Measurements from ENCODE around the gene MMEL1. TPM values are rescaled to one million over a fixed set of nuclear protein-coding genes. Genes with fewer than 3 reads are reported as not detected.
"Not testable (repeated sequence)": the region's sequence is repeated elsewhere in the genome, so short reads cannot be mapped to it uniquely, and the experiment has no call there.

MMEL1 gene
- total RNA-seq, 1 experiment from 2014 or later, result not detected

GRCh38 chr1:2580691-2581090, 52.1 kb downstream of the MMEL1 start:
- intact Hi-C loops (cut with micrococcal nuclease), result no loop called here
- no peaks in the 10 kb centered on the region for H3K9me3 ChIP-seq (ENCODE audit: low read length)
- no peak overlapping the region for H2AFZ ChIP-seq (ENCODE audit: low read length)
- DNase-seq (no peak), ATAC-seq (no peak)
- H3F3A ChIP-seq (ENCODE audit: low read length, unreplicated experiment), result no peaks in the 10 kb centered on the region
- H3K36me3 ChIP-seq (ENCODE audit: low read depth, low read length), result no peaks in the 10 kb centered on the region
- H3K9me2 ChIP-seq (replicated peaks; ENCODE audit: low read length), result no peaks in the 10 kb centered on the region
- ChIA-PET POLR2A (ENCODE audit: unreplicated experiment) (no interaction called here), CTCF (no interaction called here)
- TF ChIP-seq EZH2phosphoT487 (IDR thresholded peaks at IDR 0.05; ENCODE audit: borderline replicate concordance, low read length) (no peak), EZH2 (IDR thresholded peaks at IDR 0.05; ENCODE audit: low read length, unreplicated experiment) (no peak)
- TF ChIP-seq, protein P1, sequence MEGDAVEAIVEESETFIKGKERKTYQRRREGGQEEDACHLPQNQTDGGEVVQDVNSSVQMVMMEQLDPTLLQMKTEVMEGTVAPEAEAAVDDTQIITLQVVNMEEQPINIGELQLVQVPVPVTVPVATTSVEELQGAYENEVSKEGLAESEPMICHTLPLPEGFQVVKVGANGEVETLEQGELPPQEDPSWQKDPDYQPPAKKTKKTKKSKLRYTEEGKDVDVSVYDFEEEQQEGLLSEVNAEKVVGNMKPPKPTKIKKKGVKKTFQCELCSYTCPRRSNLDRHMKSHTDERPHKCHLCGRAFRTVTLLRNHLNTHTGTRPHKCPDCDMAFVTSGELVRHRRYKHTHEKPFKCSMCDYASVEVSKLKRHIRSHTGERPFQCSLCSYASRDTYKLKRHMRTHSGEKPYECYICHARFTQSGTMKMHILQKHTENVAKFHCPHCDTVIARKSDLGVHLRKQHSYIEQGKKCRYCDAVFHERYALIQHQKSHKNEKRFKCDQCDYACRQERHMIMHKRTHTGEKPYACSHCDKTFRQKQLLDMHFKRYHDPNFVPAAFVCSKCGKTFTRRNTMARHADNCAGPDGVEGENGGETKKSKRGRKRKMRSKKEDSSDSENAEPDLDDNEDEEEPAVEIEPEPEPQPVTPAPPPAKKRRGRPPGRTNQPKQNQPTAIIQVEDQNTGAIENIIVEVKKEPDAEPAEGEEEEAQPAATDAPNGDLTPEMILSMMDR (conservative IDR thresholded peaks at IDR 0.05; ENCODE audit: low read depth, low read length), result no peak
- H3K4me2 ChIP-seq (ENCODE audit: low read length), result no peak overlapping the region
- peaks cover 4% of the 10 kb centered on the region; the same call in 1 of the 2 replicates for H3K79me2 ChIP-seq (ENCODE audit: low read length)
- no peaks in the 10 kb centered on the region for H3K27me3 ChIP-seq (ENCODE audit: low read length)
- H3K9ac ChIP-seq (ENCODE audit: low read length), result no peak overlapping the region
- no peak overlapping the region for H3K27ac ChIP-seq (ENCODE audit: low read length)
- BruUV-seq (replicated peaks), result no TSS peak
- no peaks in the 10 kb centered on the region for H4K20me1 ChIP-seq (ENCODE audit: low read length)
- peaks cover 6% of the 10 kb centered on the region for H3K4me1 ChIP-seq (ENCODE audit: insufficient read depth, low read length)
- no peak overlapping the region for H3K4me3 ChIP-seq (ENCODE audit: low read length)

GRCh38 chr1:2578758-2579118, 54.1 kb downstream of the MMEL1 start:
- no peak for ATAC-seq
- no peaks in the 10 kb centered on the region for H4K20me1 ChIP-seq (ENCODE audit: low read length)
- H2AFZ ChIP-seq (ENCODE audit: low read length), result no peak overlapping the region
- no peak overlapping the region for H3K27ac ChIP-seq (ENCODE audit: low read length)
- no peaks in the 10 kb centered on the region for H3K36me3 ChIP-seq (ENCODE audit: low read depth, low read length)
- H3K4me3 ChIP-seq (ENCODE audit: low read length), result no peak overlapping the region
- H3K27me3 ChIP-seq (ENCODE audit: low read length), result peaks cover 8% of the 10 kb centered on the region; the same call in 1 of the 2 replicates
- H3K9me3 ChIP-seq (ENCODE audit: low read length), result no peaks in the 10 kb centered on the region
- no peaks in the 10 kb centered on the region; the same call in 1 of the 2 replicates for H3K4me1 ChIP-seq (ENCODE audit: insufficient read depth, low read length)
- ChIA-PET POLR2A (ENCODE audit: unreplicated experiment) (no interaction called here), CTCF (no interaction called here)
- H3K4me2 ChIP-seq (ENCODE audit: low read length), result no peak overlapping the region
- no TSS peak for BruUV-seq (replicated peaks)
- intact Hi-C loops (cut with micrococcal nuclease), result no loop called here
- no peaks in the 10 kb centered on the region for H3F3A ChIP-seq (ENCODE audit: low read length, unreplicated experiment)
- TF ChIP-seq EZH2 (IDR thresholded peaks at IDR 0.05; ENCODE audit: low read length, unreplicated experiment), result no peak
- TF ChIP-seq, protein P1 (conservative IDR thresholded peaks at IDR 0.05; ENCODE audit: low read depth, low read length), result no peak
- TF ChIP-seq EZH2phosphoT487 (IDR thresholded peaks at IDR 0.05; ENCODE audit: borderline replicate concordance, low read length), result no peak
- H3K9ac ChIP-seq (ENCODE audit: low read length), result no peak overlapping the region
- no peaks in the 10 kb centered on the region for H3K79me2 ChIP-seq (ENCODE audit: low read length)
- no peak for DNase-seq
- no peaks in the 10 kb centered on the region for H3K9me2 ChIP-seq (replicated peaks; ENCODE audit: low read length)

DNA sequence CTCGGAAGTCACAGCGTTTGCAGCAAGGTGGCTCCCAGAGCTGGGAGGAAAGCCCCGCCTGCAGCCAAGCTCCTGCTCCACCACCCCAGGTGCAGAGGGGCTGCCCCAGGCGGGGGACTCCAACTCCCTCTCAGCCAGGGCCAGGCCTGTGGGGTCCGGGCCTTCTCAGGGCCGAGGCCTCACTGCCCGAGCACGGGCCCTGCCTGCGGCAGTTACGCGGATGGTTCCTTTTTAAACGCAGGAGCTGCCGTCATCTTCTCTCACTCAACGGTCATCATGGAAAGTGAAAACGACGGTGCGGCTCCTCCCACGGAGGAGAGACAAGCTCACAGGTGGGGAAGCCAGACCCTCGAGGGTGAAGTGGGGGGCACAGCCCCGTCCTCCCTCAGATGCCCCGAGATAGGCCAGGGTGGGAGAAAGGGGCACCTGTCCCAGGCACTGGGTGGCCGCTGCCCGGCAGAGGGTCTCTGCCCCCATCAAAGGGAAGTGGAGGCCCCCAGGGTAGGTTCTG, 55.2 kb downstream of the MMEL1 start:
- H3K27me3 ChIP-seq (ENCODE audit: low read length), result peaks cover 19% of the 10 kb centered on the region
- H3K4me3 ChIP-seq (ENCODE audit: low read length); DNase-seq; H3K4me1 ChIP-seq (ENCODE audit: insufficient read depth, low read length); H3F3A ChIP-seq (ENCODE audit: low read length, unreplicated experiment); H3K4me2 ChIP-seq (ENCODE audit: low read length); ATAC-seq; POLR2A ChIA-PET (ENCODE audit: unreplicated experiment); H3K9me3 ChIP-seq (ENCODE audit: low read length); H3K9ac ChIP-seq (ENCODE audit: low read length); H3K27ac ChIP-seq (ENCODE audit: low read length); intact Hi-C loops (cut with micrococcal nuclease); H4K20me1 ChIP-seq (ENCODE audit: low read length); H3K36me3 ChIP-seq (ENCODE audit: low read depth, low read length); BruUV-seq (replicated peaks); H3K9me2 ChIP-seq (replicated peaks; ENCODE audit: low read length); H3K79me2 ChIP-seq (ENCODE audit: low read length); H2AFZ ChIP-seq (ENCODE audit: low read length): not testable (repeated sequence)
- CTCF ChIA-PET, result interaction anchor here (0.6 kb wide), 1 partner anchor 134 kb away, joined by 3 read pairs; no protein-coding TSS in a partner anchor
